Measurements from ENCODE around the gene SHC4. TPM values are rescaled to one million over a fixed set of nuclear protein-coding genes. Genes with fewer than 3 reads are reported as not detected.

SHC4 gene
- total RNA-seq, 1 experiment from 2014 or later: 0.44 TPM

DNA sequence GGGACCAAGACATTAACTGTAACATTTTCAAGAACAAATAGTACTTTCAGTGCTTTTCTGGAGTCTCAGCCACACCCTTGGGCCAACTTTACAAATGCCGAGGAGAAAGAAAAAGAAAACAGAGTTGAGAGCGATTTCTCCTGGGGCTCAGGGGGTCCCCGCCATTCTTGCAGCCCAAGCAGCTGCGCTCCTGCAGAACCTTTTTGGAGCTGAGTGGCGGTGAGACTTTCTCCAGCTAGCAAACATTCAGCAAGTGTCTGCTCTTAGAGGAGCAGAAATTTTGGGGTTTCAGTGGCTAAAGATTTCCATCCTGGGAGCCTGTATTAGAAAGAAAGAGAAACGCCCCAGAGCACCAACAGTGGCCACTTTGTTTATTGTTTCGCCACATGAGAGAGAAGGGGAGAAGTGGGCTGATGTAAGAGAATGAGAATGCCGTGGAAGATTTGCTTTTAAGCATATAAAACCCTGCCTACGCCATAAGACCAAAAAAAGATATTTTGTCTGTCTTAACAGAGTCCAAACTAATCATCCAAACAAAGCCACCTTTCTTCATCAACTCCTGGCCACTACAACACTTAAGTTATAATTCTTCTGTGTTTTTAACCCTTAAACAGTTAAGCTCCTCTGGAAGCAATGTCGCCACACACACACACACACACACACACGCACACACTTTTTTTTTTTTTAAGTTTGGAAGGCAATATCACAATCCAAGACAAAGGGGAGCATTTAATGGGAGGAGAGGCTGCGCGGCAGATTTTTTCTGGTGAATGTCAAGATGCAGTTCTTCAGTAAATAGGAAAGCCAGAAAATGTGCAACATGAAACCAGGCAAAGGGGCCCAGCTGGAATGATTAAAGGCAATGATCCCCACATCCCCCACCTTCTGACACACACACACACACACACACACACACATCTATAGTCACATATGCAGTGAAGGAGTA lies 66.6 kb downstream of the SHC4 start:
- no peak overlapping the region for H3K4me3 ChIP-seq
- CTCF ChIA-PET: no interaction called here
- POLR2A ChIA-PET (ENCODE audit: unreplicated experiment): no interaction called here
- no peak overlapping the region for H3K27ac ChIP-seq
- H3K4me2 ChIP-seq: no peak overlapping the region
- no peaks in the 10 kb centered on the region for H3K9me2 ChIP-seq (ENCODE audit: insufficient read depth)
- no peaks in the 10 kb centered on the region for H3K36me3 ChIP-seq (ENCODE audit: low read depth)
- no peaks in the 10 kb centered on the region for H3K27me3 ChIP-seq (ENCODE audit: insufficient read depth, low read depth)
- H3K9me3 ChIP-seq (ENCODE audit: insufficient read depth, low read depth): no peaks in the 10 kb centered on the region
- H3K79me2 ChIP-seq (ENCODE audit: low read depth): no peaks in the 10 kb centered on the region
- no peak overlapping the region for H2AFZ ChIP-seq
- TF ChIP-seq, protein P1, sequence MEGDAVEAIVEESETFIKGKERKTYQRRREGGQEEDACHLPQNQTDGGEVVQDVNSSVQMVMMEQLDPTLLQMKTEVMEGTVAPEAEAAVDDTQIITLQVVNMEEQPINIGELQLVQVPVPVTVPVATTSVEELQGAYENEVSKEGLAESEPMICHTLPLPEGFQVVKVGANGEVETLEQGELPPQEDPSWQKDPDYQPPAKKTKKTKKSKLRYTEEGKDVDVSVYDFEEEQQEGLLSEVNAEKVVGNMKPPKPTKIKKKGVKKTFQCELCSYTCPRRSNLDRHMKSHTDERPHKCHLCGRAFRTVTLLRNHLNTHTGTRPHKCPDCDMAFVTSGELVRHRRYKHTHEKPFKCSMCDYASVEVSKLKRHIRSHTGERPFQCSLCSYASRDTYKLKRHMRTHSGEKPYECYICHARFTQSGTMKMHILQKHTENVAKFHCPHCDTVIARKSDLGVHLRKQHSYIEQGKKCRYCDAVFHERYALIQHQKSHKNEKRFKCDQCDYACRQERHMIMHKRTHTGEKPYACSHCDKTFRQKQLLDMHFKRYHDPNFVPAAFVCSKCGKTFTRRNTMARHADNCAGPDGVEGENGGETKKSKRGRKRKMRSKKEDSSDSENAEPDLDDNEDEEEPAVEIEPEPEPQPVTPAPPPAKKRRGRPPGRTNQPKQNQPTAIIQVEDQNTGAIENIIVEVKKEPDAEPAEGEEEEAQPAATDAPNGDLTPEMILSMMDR (conservative IDR thresholded peaks at IDR 0.05): no peak
- no peak for TF ChIP-seq EZH2 (IDR thresholded peaks at IDR 0.05; ENCODE audit: low read depth)
- no peak for DNase-seq
- intact Hi-C loops (cut with micrococcal nuclease; ENCODE audit: unreplicated experiment): no loop called here
- H3K4me1 ChIP-seq (replicated peaks; ENCODE audit: insufficient read depth): no peaks in the 10 kb centered on the region
- BruUV-seq (replicated peaks): no TSS peak
- no peaks in the 10 kb centered on the region for H3F3A ChIP-seq (ENCODE audit: insufficient read depth, low read depth)
- H4K20me1 ChIP-seq (ENCODE audit: insufficient read depth): no peaks in the 10 kb centered on the region

DNA sequence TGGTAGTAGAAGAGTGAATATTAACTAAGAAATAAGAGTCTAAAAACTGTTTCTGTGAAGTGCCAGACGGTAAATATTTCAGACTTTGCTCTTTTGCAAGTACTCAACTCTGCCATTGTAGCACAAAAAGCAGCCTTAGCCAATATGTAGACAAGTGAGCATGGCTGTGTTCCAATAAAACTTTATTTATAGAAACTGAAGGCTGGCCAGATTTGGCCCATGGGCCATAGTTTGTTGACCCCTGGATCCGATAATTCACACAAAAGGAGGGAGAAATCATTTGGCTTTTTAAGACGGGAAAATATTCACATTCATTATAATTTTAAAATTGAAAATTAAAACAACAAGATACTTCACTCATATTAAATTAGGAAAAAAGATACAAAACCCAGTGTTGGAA lies 70.4 kb downstream of the SHC4 start:
- Histone ChIP-seq H3K4me2 (no peak overlapping the region), H3F3A (ENCODE audit: insufficient read depth, low read depth) (no peaks in the 10 kb centered on the region), H3K27ac (no peak overlapping the region), H3K9me2 (ENCODE audit: insufficient read depth) (no peaks in the 10 kb centered on the region), H3K79me2 (ENCODE audit: low read depth) (no peaks in the 10 kb centered on the region), H3K36me3 (ENCODE audit: low read depth) (no peaks in the 10 kb centered on the region), H3K9me3 (ENCODE audit: insufficient read depth, low read depth) (no peaks in the 10 kb centered on the region), H3K27me3 (ENCODE audit: insufficient read depth, low read depth) (no peaks in the 10 kb centered on the region), H3K4me1 (replicated peaks; ENCODE audit: insufficient read depth) (no peaks in the 10 kb centered on the region), H4K20me1 (ENCODE audit: insufficient read depth) (no peaks in the 10 kb centered on the region), H3K4me3 (no peak overlapping the region), H2AFZ (no peak overlapping the region)
- POLR2A ChIA-PET (ENCODE audit: unreplicated experiment): no interaction called here
- intact Hi-C loops (cut with micrococcal nuclease; ENCODE audit: unreplicated experiment): no loop called here
- TF ChIP-seq, protein P1 (conservative IDR thresholded peaks at IDR 0.05): no peak
- TF ChIP-seq EZH2 (IDR thresholded peaks at IDR 0.05; ENCODE audit: low read depth): no peak
- no peak for DNase-seq
- CTCF ChIA-PET: no interaction called here
- BruUV-seq (replicated peaks): no TSS peak

DNA sequence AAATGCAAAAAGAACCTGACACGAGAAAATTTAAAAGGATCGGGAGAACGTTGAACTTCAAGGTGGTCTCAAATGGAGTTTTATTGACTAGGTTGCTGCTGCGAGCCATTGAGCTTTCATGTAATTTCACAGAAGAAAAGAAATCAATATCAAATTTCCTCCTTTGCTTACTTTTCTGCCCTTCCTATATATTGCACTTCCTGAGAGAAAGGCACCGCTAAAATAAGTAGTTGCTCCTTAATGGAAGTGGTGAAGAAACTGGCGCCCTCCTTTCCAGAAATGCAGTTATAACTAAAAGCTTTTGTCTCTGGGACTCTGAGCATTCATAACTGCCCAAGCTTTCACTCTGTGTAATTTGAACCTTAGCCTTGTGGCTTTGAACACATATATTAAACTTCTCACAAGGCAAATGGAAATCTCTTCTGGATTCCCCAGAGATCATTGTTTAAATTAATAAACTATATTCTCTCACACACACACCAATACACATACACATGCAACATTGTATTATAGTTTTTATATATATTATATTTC lies 72.4 kb downstream of the SHC4 start:
- no peaks in the 10 kb centered on the region for H3K9me3 ChIP-seq (ENCODE audit: insufficient read depth, low read depth)
- no peaks in the 10 kb centered on the region for H3K36me3 ChIP-seq (ENCODE audit: low read depth)
- intact Hi-C loops (cut with micrococcal nuclease; ENCODE audit: unreplicated experiment): no loop called here
- H4K20me1 ChIP-seq (ENCODE audit: insufficient read depth): no peaks in the 10 kb centered on the region
- H3F3A ChIP-seq (ENCODE audit: insufficient read depth, low read depth): no peaks in the 10 kb centered on the region
- DNase-seq: no peak
- no peak overlapping the region for H3K4me2 ChIP-seq
- TF ChIP-seq, protein P1 (conservative IDR thresholded peaks at IDR 0.05): no peak
- TF ChIP-seq EZH2 (IDR thresholded peaks at IDR 0.05; ENCODE audit: low read depth): no peak
- ChIA-PET POLR2A (ENCODE audit: unreplicated experiment) (no interaction called here), CTCF (interaction anchor here (0.6 kb wide), 2 partner anchors 16 to 1089 kb away, joined by 3 to 28 read pairs; no protein-coding TSS in a partner anchor)
- H3K27ac ChIP-seq: no peak overlapping the region
- no peaks in the 10 kb centered on the region for H3K9me2 ChIP-seq (ENCODE audit: insufficient read depth)
- no peak overlapping the region for H2AFZ ChIP-seq
- no peaks in the 10 kb centered on the region for H3K4me1 ChIP-seq (replicated peaks; ENCODE audit: insufficient read depth)
- H3K4me3 ChIP-seq: no peak overlapping the region
- BruUV-seq (replicated peaks): no TSS peak
- no peaks in the 10 kb centered on the region for H3K79me2 ChIP-seq (ENCODE audit: low read depth)
- H3K27me3 ChIP-seq (ENCODE audit: insufficient read depth, low read depth): no peaks in the 10 kb centered on the region

Measured in PC-9 (cell line).